Measurements from ENCODE around the gene CACNB1.
A peak's percentile ranks its signal among the peaks of the same experiment; 100 is the strongest.

Gene CACNB1

GRCh38 chr17:39204245-39204644 lies 6.8 kb upstream of the CACNB1 start:
- DNase-seq (ENCODE audit: low read depth in 2 of 2, low spot score in 1 of 2), result no peak

- no peak for DNase-seq (ENCODE audit: low read depth in 2 of 2, low spot score in 1 of 2)
Observed at GRCh38 chr17:39200957-39201510, 3.6 kb upstream of the CACNB1 start.

- DNase-seq (ENCODE audit: low read depth in 2 of 2, low spot score in 1 of 2), result peak; percentile 60 to 63
Observed at GRCh38 chr17:39200070-39200879, 2.8 kb upstream of the CACNB1 start, which contains the start of gene RPL19. TSS of gene RPL19 (plus strand) at chr17:39200283. CDS start at chr17:39200345, 62 bp downstream.

GRCh38 chr17:39199820-39200069 lies 2.3 kb upstream of the CACNB1 start:
- DNase-seq (ENCODE audit: low read depth in 2 of 2, low spot score in 1 of 2), result peak; percentile 67 to 80

- no peak for DNase-seq (ENCODE audit: low read depth in 2 of 2, low spot score in 1 of 2)
Observed at GRCh38 chr17:39198186-39198566, 707 bp upstream of the CACNB1 start.

GRCh38 chr17:39196808-39197291 lies 619 bp downstream of the CACNB1 start:
- DNase-seq (ENCODE audit: low read depth in 2 of 2, low spot score in 1 of 2), result no peak

- DNase-seq (ENCODE audit: low read depth in 2 of 2, low spot score in 1 of 2), result no peak
Observed at GRCh38 chr17:39196241-39196807, 1.1 kb downstream of the CACNB1 start.

- DNase-seq (ENCODE audit: low read depth in 2 of 2, low spot score in 1 of 2), result no peak
Observed at GRCh38 chr17:39195568-39196160, 1.8 kb downstream of the CACNB1 start.

GRCh38 chr17:39194985-39195524 lies 2.4 kb downstream of the CACNB1 start:
- DNase-seq (ENCODE audit: low read depth in 2 of 2, low spot score in 1 of 2), result no peak

- no peak for DNase-seq (ENCODE audit: low read depth in 2 of 2, low spot score in 1 of 2)
Observed at GRCh38 chr17:39194089-39194984, 3.1 kb downstream of the CACNB1 start.

- no peak for DNase-seq (ENCODE audit: low read depth in 2 of 2, low spot score in 1 of 2)
Observed at GRCh38 chr17:39193346-39193745, 4.1 kb downstream of the CACNB1 start.

- no peak for DNase-seq (ENCODE audit: low read depth in 2 of 2, low spot score in 1 of 2)
Observed at GRCh38 chr17:39192901-39193300, 4.6 kb downstream of the CACNB1 start.

GRCh38 chr17:39191750-39192510 lies 5.5 kb downstream of the CACNB1 start:
- no peak for DNase-seq (ENCODE audit: low read depth in 2 of 2, low spot score in 1 of 2)

GRCh38 chr17:39187152-39187830 lies 10.2 kb downstream of the CACNB1 start:
- DNase-seq (ENCODE audit: low read depth in 2 of 2, low spot score in 1 of 2), result no peak

GRCh38 chr17:39186481-39187002 lies 10.9 kb downstream of the CACNB1 start:
- no peak for DNase-seq (ENCODE audit: low read depth in 2 of 2, low spot score in 1 of 2)

GRCh38 chr17:39183720-39184119 lies 13.7 kb downstream of the CACNB1 start:
- DNase-seq (ENCODE audit: low read depth in 2 of 2, low spot score in 1 of 2), result no peak

- no peak for DNase-seq (ENCODE audit: low read depth in 2 of 2, low spot score in 1 of 2)
Observed at GRCh38 chr17:39183045-39183444, 14.4 kb downstream of the CACNB1 start.

- no peak for DNase-seq (ENCODE audit: low read depth in 2 of 2, low spot score in 1 of 2)
Observed at GRCh38 chr17:39181303-39181702, 16.2 kb downstream of the CACNB1 start.

GRCh38 chr17:39178536-39178935 lies 18.9 kb downstream of the CACNB1 start:
- no peak for DNase-seq (ENCODE audit: low read depth in 2 of 2, low spot score in 1 of 2)

Measured in stimulated activated CD8-positive, alpha-beta memory T cell treated with anti-CD3 and anti-CD28 coated beads, Interleukin-4, amount 100 ng/mL, for 1 hour (primary cell).